Measurements from ENCODE around the gene ASB1.

GRCh38 chr2:238435752-238436096 lies 9.0 kb downstream of the ASB1 start:
- TF ChIP-seq CTCF (optimal IDR thresholded peaks at IDR 0.05 in 1 of 3, IDR thresholded peaks at IDR 0.05 in 1 of 3, conservative IDR thresholded peaks at IDR 0.05 in 1 of 3; ENCODE audit: extremely low read depth in 1 of 3, insufficient read depth in 2 of 3, low read length in 3 of 3) (no peak), EZH2 (IDR thresholded peaks at IDR 0.05; ENCODE audit: low read length) (no peak)

Data from keratinocyte (primary cell).